NT2/D1 (cell line): ENCODE data around the gene POMT1.
"Not testable (repeated sequence)": the region's sequence is repeated elsewhere in the genome, so short reads cannot be mapped to it uniquely, and the experiment has no call there.

Source experiments
- DNase-seq: peaks from one replicate; pipeline ENCODE4 v3.0.0-alpha.2; 2011; ENCODE audit warnings: low read depth, low spot score
- H3K27me3 ChIP-seq: 2 replicates; pipeline ENCODE4 v1.6.0; 2011; ENCODE audit warnings: mild to moderate bottlenecking; ENCODE audit not compliant: insufficient read length, insufficient read depth
- H3K36me3 ChIP-seq: 2 replicates; pipeline ENCODE4 v1.6.1; 2011; ENCODE audit warnings: mild to moderate bottlenecking, low read length, mixed read lengths; ENCODE audit not compliant: insufficient read depth, insufficient read length
- H3K4me1 ChIP-seq: 2 replicates; pipeline ENCODE4 v1.5.1; 2011; ENCODE audit not compliant: insufficient read depth, insufficient read length
- H3K4me3 ChIP-seq: 2 replicates; pipeline ENCODE4 v1.5.1; 2011; ENCODE audit warnings: low read depth; ENCODE audit not compliant: insufficient read length
- H3K9ac ChIP-seq: 2 replicates; pipeline ENCODE4 v1.6.0; 2011; ENCODE audit warnings: low read depth; ENCODE audit not compliant: insufficient read length
- H3K9me3 ChIP-seq: 2 replicates; pipeline ENCODE4 v1.5.1; 2011; ENCODE audit warnings: mild to moderate bottlenecking, low read length; ENCODE audit not compliant: insufficient read depth
- SUZ12 ChIP-seq: IDR thresholded peaks from 2 replicates; pipeline ENCODE4 v1.6.1; 2011; ENCODE audit not compliant: insufficient read length, insufficient read depth; ENCODE audit errors: extremely low read depth
- YY1 ChIP-seq: IDR thresholded peaks from 2 replicates; pipeline ENCODE4 v1.6.1; 2011; ENCODE audit not compliant: insufficient read length, insufficient read depth
- ZNF274 ChIP-seq: IDR thresholded peaks from 2 replicates; pipeline ENCODE4 v1.6.1; 2011; ENCODE audit warnings: mild to moderate bottlenecking, low read depth, low read length

The POMT1 gene

GRCh38 chr9:131502781-131503625 lies at the start of gene POMT1:
POMT1 (plus strand) TSS chr9:131502918; CDS start chr9:131504219, 1,301 bp downstream.
- DNase-seq, result peak; percentile 79
- Histone ChIP-seq H3K9me3 (no peaks in the 10 kb centered on the region), H3K4me1 (peaks cover 9% of the 10 kb centered on the region), H3K27me3 (peaks cover 6% of the 10 kb centered on the region), H3K36me3 (peaks cover 47% of the 10 kb centered on the region), H3K9ac (peak within 1 kb of the TSS; percentile 92), H3K4me3 (peak within 1 kb of the TSS; percentile 85)
- no peak for TF ChIP-seq YY1
- TF ChIP-seq SUZ12, result no peak
- TF ChIP-seq ZNF274, result no peak

GRCh38 chr9:131454028-131454427 lies 48.7 kb upstream of the POMT1 start:
- Histone ChIP-seq H3K9me3 (no peaks in the 10 kb centered on the region), H3K27me3 (no peaks in the 10 kb centered on the region), H3K4me1 (no peaks in the 10 kb centered on the region), H3K9ac (no peak overlapping the region), H3K4me3 (no peak overlapping the region), H3K36me3 (peaks cover 76% of the 10 kb centered on the region)
- TF ChIP-seq SUZ12 (no peak), YY1 (no peak), ZNF274 (no peak)
- DNase-seq, result no peak

GRCh38 chr9:131455655-131456054 lies 47.1 kb upstream of the POMT1 start:
- H3K9me3 ChIP-seq, DNase-seq, H3K9ac ChIP-seq, H3K27me3 ChIP-seq, H3K4me3 ChIP-seq, H3K4me1 ChIP-seq: not testable (repeated sequence)
- H3K36me3 ChIP-seq, result peaks cover 76% of the 10 kb centered on the region

GRCh38 chr9:131457746-131458145 lies 45.0 kb upstream of the POMT1 start:
- H3K27me3 ChIP-seq, result no peaks in the 10 kb centered on the region
- no peaks in the 10 kb centered on the region for H3K9me3 ChIP-seq
- no peak overlapping the region for H3K9ac ChIP-seq
- TF ChIP-seq SUZ12 (no peak), YY1 (no peak), ZNF274 (no peak)
- H3K4me1 ChIP-seq, result no peaks in the 10 kb centered on the region
- no peak overlapping the region for H3K4me3 ChIP-seq
- peaks cover 79% of the 10 kb centered on the region for H3K36me3 ChIP-seq
- DNase-seq, result no peak

- no peak for TF ChIP-seq SUZ12
- TF ChIP-seq ZNF274, result no peak
- no peak for TF ChIP-seq YY1
- no peak for DNase-seq
- H3K36me3 ChIP-seq, result peaks cover 83% of the 10 kb centered on the region
Measured at GRCh38 chr9:131459056-131459455, 43.7 kb upstream of the POMT1 start.

GRCh38 chr9:131461166-131461565 lies 41.6 kb upstream of the POMT1 start:
- Histone ChIP-seq H3K4me1 (no peaks in the 10 kb centered on the region), H3K36me3 (peaks cover 89% of the 10 kb centered on the region), H3K9me3 (no peaks in the 10 kb centered on the region), H3K9ac (no peak overlapping the region), H3K27me3 (no peaks in the 10 kb centered on the region), H3K4me3 (no peak overlapping the region)
- no peak for TF ChIP-seq ZNF274
- no peak for TF ChIP-seq YY1
- no peak for TF ChIP-seq SUZ12
- DNase-seq, result no peak

More at GRCh38 chr9:131459056-131459455, 43.7 kb upstream of the POMT1 start:
- H3K4me1 ChIP-seq, result no peaks in the 10 kb centered on the region
- H3K27me3 ChIP-seq, result no peaks in the 10 kb centered on the region
- no peak overlapping the region for H3K9ac ChIP-seq
- no peaks in the 10 kb centered on the region for H3K9me3 ChIP-seq
- no peak overlapping the region for H3K4me3 ChIP-seq

GRCh38 chr9:131464354-131465000 lies 38.2 kb upstream of the POMT1 start:
- H3K36me3 ChIP-seq, result peaks cover 90% of the 10 kb centered on the region
- DNase-seq, result no peak
- H3K4me3 ChIP-seq, result no peak overlapping the region
- H3K9me3 ChIP-seq, result no peaks in the 10 kb centered on the region
- TF ChIP-seq ZNF274 (no peak), YY1 (no peak), SUZ12 (no peak)
- H3K9ac ChIP-seq, result no peak overlapping the region
- no peaks in the 10 kb centered on the region for H3K27me3 ChIP-seq
- no peaks in the 10 kb centered on the region for H3K4me1 ChIP-seq
